K562 (cell line): ENCODE results near the gene MPG. TPM values are rescaled to one million over a fixed set of nuclear protein-coding genes. Genes with fewer than 3 reads are reported as not detected.
A peak's percentile ranks its signal among the peaks of the same experiment; 100 is the strongest.

Source experiments
- CREB1 ChIP-seq, 2 experiments: sonication (generic) in 1 of 2; formaldehyde crosslinking in 1 of 2; IDR thresholded peaks; 2 replicates each; pipeline versions ENCODE4 v1.6.1 to v1.8.0; 2012 to 2022; ENCODE audit warnings: inconsistent platforms in 1 of 2, mild to moderate bottlenecking in 1 of 2, missing genetic modification reagents in 1 of 2, moderate library complexity in 1 of 2
- HDGF ChIP-seq: fragments of 450-650 bp; IDR thresholded peaks from 2 replicates; pipeline ENCODE4 v1.6.1; 2016
- HMGN3 ChIP-seq: IDR thresholded peaks from 2 replicates; pipeline ENCODE4 v1.6.1; 2011; ENCODE audit warnings: borderline replicate concordance, low read depth, mild to moderate bottlenecking, mixed read lengths, low read length; ENCODE audit not compliant: insufficient read length; ENCODE audit errors: extremely low read depth
- KDM4B ChIP-seq, 2 experiments: fragments of 450-650 bp in 1 of 2; sonication (generic) in 1 of 2; IDR thresholded peaks; 2 replicates each; pipeline ENCODE4 v1.6.1; 2016 to 2017; ENCODE audit warnings: borderline replicate concordance in 2 of 2, antibody characterized with exemption in 1 of 2, low read depth in 1 of 2, mild to moderate bottlenecking in 1 of 2
- KLF1 ChIP-seq: fragments of 450-650 bp; IDR thresholded peaks from 2 replicates; pipeline ENCODE4 v1.6.1; 2016; ENCODE audit warnings: missing genetic modification characterization, missing compliant biosample characterization
- MEIS2 ChIP-seq: fragments of 450-650 bp; IDR thresholded peaks from 2 replicates; pipeline ENCODE4 v1.6.1; 2014; ENCODE audit warnings: mild to moderate bottlenecking; ENCODE audit not compliant: partially characterized antibody
- polyA plus RNA-seq, 8 experiments: library from polyadenylated mRNA; depleted of rRNA in 4 of 8; stranded (reverse) in 5 of 8; unstranded in 3 of 8; fragments of >200 nt; fragmentation: Nextera tagmentation in 2 of 8; fragmentation: Illumina TruSeq in 1 of 8; extraction: Ambion mirVana in 2 of 8; extraction: Trizol in 1 of 8; gene quantifications; 2 replicates each; pipeline versions ENCODE4 v1.2.1 to v1.2.3, GENCODE V29; 2011 to 2014; ENCODE audit warnings: inconsistent platforms in 1 of 8, missing spikeins in 1 of 8
- total RNA-seq, 7 experiments: library from RNA; depleted of rRNA in 6 of 7; stranded (reverse); fragments of >200 nt in 6 of 7; fragmentation: Illumina TruSeq in 2 of 7; extraction: Trizol in 2 of 7; gene quantifications; 2 replicates each; pipeline versions ENCODE4 v1.2.1 to v1.2.3, GENCODE V29; 2011 to 2021; ENCODE audit warnings: low replicate concordance in 1 of 7
- TF ChIP-seq, protein P1 (sequence below): fragments of 450-650 bp; formaldehyde crosslinking; IDR thresholded peaks from 2 replicates; pipeline ENCODE4 v1.4.0; 2022; ENCODE audit warnings: mild to moderate bottlenecking, moderate library complexity
- TF ChIP-seq, protein P2 (sequence below): fragments of 250-450 bp; sonication (Bioruptor Pico); IDR thresholded peaks from 2 replicates; pipeline ENCODE4 v1.5.0; 2020; ENCODE audit warnings: mild to moderate bottlenecking, borderline replicate concordance
- TF ChIP-seq, protein P3 (sequence below): fragments of 250-450 bp; sonication (Bioruptor Pico); IDR thresholded peaks from 2 replicates; pipeline ENCODE4 v1.9.0; 2021; ENCODE audit warnings: mild to moderate bottlenecking, inconsistent platforms
- TF ChIP-seq, protein P4 (sequence below): sonication (generic); formaldehyde crosslinking; IDR thresholded peaks from 2 replicates; pipeline ENCODE4 v1.8.0; 2023; ENCODE audit warnings: mild to moderate bottlenecking, missing genetic modification reagents
- TF ChIP-seq, protein P5 (sequence below): fragments of 450-650 bp; IDR thresholded peaks from 2 replicates; pipeline ENCODE4 v1.6.1; 2016; ENCODE audit warnings: borderline replicate concordance
- TF ChIP-seq, protein P6 (sequence below): sonication (generic); formaldehyde crosslinking; IDR thresholded peaks from 2 replicates; pipeline ENCODE4 v1.8.0; 2022; ENCODE audit warnings: missing genetic modification reagents, mild to moderate bottlenecking, borderline replicate concordance

The MPG gene
- total and polyA plus RNA-seq, 9 of the 15 experiments (the other 6 are each of a cell fraction or from before 2014, with no cell fraction given) = 0.42 to 226 (median 36.2) TPM

DNA sequence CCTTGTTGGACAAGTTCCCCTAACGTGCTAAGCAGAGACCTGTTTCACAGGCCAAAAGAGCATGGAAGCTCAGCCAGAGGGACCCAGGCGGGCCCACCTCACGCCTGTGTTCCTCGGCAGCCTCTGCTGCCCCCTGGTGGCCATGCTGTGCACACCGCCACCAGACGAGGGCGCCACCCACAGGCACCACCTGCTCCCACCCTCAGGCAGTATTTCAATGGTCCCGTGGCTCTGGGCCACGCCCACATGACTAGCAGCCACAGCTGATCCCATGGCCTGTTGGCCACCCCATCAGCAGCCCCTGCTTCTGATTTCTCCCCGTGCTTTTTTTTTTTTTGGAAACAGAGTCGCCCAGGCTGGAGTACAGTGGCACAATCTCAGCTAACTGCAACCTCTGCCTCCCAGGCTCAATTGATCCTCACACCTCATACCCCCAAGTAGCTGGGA lies 18.9 kb downstream of the MPG start (continued):
- TF ChIP-seq, protein P1, sequence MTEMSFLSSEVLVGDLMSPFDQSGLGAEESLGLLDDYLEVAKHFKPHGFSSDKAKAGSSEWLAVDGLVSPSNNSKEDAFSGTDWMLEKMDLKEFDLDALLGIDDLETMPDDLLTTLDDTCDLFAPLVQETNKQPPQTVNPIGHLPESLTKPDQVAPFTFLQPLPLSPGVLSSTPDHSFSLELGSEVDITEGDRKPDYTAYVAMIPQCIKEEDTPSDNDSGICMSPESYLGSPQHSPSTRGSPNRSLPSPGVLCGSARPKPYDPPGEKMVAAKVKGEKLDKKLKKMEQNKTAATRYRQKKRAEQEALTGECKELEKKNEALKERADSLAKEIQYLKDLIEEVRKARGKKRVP (CRISPR knock-in tag) = no peak
- TF ChIP-seq MEIS2 = peak; percentile 80
- 0 out of 2 replicates have a peak, but pooled peaks have one; percentile 39 for TF ChIP-seq KLF1 (tag)
- TF ChIP-seq, protein P2, sequence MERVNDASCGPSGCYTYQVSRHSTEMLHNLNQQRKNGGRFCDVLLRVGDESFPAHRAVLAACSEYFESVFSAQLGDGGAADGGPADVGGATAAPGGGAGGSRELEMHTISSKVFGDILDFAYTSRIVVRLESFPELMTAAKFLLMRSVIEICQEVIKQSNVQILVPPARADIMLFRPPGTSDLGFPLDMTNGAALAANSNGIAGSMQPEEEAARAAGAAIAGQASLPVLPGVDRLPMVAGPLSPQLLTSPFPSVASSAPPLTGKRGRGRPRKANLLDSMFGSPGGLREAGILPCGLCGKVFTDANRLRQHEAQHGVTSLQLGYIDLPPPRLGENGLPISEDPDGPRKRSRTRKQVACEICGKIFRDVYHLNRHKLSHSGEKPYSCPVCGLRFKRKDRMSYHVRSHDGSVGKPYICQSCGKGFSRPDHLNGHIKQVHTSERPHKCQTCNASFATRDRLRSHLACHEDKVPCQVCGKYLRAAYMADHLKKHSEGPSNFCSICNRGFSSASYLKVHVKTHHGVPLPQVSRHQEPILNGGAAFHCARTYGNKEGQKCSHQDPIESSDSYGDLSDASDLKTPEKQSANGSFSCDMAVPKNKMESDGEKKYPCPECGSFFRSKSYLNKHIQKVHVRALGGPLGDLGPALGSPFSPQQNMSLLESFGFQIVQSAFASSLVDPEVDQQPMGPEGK (CRISPR knock-in tag) = no peak
- TF ChIP-seq, protein P3, sequence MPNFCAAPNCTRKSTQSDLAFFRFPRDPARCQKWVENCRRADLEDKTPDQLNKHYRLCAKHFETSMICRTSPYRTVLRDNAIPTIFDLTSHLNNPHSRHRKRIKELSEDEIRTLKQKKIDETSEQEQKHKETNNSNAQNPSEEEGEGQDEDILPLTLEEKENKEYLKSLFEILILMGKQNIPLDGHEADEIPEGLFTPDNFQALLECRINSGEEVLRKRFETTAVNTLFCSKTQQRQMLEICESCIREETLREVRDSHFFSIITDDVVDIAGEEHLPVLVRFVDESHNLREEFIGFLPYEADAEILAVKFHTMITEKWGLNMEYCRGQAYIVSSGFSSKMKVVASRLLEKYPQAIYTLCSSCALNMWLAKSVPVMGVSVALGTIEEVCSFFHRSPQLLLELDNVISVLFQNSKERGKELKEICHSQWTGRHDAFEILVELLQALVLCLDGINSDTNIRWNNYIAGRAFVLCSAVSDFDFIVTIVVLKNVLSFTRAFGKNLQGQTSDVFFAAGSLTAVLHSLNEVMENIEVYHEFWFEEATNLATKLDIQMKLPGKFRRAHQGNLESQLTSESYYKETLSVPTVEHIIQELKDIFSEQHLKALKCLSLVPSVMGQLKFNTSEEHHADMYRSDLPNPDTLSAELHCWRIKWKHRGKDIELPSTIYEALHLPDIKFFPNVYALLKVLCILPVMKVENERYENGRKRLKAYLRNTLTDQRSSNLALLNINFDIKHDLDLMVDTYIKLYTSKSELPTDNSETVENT (CRISPR knock-in tag) = peak; percentile 68; the same call in 1 of the 2 replicates
- TF ChIP-seq, protein P4, sequence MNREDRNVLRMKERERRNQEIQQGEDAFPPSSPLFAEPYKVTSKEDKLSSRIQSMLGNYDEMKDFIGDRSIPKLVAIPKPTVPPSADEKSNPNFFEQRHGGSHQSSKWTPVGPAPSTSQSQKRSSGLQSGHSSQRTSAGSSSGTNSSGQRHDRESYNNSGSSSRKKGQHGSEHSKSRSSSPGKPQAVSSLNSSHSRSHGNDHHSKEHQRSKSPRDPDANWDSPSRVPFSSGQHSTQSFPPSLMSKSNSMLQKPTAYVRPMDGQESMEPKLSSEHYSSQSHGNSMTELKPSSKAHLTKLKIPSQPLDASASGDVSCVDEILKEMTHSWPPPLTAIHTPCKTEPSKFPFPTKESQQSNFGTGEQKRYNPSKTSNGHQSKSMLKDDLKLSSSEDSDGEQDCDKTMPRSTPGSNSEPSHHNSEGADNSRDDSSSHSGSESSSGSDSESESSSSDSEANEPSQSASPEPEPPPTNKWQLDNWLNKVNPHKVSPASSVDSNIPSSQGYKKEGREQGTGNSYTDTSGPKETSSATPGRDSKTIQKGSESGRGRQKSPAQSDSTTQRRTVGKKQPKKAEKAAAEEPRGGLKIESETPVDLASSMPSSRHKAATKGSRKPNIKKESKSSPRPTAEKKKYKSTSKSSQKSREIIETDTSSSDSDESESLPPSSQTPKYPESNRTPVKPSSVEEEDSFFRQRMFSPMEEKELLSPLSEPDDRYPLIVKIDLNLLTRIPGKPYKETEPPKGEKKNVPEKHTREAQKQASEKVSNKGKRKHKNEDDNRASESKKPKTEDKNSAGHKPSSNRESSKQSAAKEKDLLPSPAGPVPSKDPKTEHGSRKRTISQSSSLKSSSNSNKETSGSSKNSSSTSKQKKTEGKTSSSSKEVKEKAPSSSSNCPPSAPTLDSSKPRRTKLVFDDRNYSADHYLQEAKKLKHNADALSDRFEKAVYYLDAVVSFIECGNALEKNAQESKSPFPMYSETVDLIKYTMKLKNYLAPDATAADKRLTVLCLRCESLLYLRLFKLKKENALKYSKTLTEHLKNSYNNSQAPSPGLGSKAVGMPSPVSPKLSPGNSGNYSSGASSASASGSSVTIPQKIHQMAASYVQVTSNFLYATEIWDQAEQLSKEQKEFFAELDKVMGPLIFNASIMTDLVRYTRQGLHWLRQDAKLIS (CRISPR knock-in tag) = 0 out of 2 replicates have a peak, but pooled peaks have one; percentile 81
- TF ChIP-seq HDGF = no peak
- TF ChIP-seq, protein P5, sequence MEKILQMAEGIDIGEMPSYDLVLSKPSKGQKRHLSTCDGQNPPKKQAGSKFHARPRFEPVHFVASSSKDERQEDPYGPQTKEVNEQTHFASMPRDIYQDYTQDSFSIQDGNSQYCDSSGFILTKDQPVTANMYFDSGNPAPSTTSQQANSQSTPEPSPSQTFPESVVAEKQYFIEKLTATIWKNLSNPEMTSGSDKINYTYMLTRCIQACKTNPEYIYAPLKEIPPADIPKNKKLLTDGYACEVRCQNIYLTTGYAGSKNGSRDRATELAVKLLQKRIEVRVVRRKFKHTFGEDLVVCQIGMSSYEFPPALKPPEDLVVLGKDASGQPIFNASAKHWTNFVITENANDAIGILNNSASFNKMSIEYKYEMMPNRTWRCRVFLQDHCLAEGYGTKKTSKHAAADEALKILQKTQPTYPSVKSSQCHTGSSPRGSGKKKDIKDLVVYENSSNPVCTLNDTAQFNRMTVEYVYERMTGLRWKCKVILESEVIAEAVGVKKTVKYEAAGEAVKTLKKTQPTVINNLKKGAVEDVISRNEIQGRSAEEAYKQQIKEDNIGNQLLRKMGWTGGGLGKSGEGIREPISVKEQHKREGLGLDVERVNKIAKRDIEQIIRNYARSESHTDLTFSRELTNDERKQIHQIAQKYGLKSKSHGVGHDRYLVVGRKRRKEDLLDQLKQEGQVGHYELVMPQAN = peak; percentile 64; the same call in 1 of the 2 replicates
- no peak for TF ChIP-seq KDM4B (IDR thresholded peaks at IDR 0.05; ENCODE audit: borderline replicate concordance in 2 of 2, low read depth in 1 of 2)
- TF ChIP-seq HMGN3 = peak; percentile 77
- TF ChIP-seq, protein P6, sequence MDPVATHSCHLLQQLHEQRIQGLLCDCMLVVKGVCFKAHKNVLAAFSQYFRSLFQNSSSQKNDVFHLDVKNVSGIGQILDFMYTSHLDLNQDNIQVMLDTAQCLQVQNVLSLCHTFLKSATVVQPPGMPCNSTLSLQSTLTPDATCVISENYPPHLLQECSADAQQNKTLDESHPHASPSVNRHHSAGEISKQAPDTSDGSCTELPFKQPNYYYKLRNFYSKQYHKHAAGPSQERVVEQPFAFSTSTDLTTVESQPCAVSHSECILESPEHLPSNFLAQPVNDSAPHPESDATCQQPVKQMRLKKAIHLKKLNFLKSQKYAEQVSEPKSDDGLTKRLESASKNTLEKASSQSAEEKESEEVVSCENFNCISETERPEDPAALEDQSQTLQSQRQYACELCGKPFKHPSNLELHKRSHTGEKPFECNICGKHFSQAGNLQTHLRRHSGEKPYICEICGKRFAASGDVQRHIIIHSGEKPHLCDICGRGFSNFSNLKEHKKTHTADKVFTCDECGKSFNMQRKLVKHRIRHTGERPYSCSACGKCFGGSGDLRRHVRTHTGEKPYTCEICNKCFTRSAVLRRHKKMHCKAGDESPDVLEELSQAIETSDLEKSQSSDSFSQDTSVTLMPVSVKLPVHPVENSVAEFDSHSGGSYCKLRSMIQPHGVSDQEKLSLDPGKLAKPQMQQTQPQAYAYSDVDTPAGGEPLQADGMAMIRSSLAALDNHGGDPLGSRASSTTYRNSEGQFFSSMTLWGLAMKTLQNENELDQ (CRISPR knock-in tag) = no peak
- peak; percentile 32; the same call in 1 of the 2 replicates for TF ChIP-seq CREB1 (IDR thresholded peaks at IDR 0.05)
- TF ChIP-seq CREB1 (CRISPR knock-in tag; IDR thresholded peaks at IDR 0.05) = peak; percentile 71; the same call in 1 of the 2 replicates
